Measurements from ENCODE around the gene LRP1B.

LRP1B gene

GRCh38 chr2:142040556-142040955 lies 90.3 kb downstream of the LRP1B start:
- DNase-seq (ENCODE audit: low read depth): no peak

- DNase-seq (ENCODE audit: low read depth): no peak
Observed at GRCh38 chr2:142038826-142039225, 92.0 kb downstream of the LRP1B start.

GRCh38 chr2:142037744-142038143 lies 93.1 kb downstream of the LRP1B start:
- DNase-seq (ENCODE audit: low read depth): no peak

- DNase-seq (ENCODE audit: low read depth): no peak
Observed at GRCh38 chr2:142037066-142037465, 93.8 kb downstream of the LRP1B start.

DNA sequence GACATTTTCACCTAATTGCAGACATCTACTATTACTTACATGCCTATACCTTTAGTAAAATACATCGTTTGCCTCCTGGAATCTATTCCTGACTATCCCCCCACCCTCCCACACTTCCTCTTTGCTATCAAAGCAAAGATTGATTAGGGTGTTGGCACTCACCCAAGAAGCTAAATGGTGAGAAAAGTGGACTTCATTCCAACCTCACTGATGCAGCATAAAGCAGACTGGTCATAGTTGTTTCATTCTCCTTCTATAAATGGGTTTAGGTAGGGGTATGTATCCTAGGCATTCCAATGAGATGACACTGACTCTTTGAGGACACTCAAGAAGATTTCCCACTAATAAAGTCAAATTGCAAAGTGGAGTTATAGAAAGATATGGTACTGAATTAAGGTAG lies 97.4 kb downstream of the LRP1B start:
- DNase-seq (ENCODE audit: low read depth): no peak

DNA sequence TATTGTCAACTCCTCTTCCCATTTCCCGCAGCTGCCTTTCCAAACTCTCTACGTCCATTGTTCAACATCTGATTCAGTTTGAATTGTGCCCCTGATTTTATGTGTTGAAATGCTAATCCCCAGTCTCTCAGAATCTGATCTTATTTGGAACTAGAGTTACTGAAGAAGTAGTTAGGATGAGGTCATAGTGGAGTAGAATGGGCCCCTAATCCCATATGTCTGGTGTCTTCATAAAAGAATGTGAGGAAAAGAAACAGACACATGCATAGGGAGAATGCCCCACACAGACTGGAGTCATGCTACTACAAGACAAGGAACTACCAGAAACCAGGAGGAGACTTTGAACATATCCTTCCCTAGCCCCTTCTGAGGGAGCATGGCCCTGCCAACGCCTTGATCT lies 99.2 kb downstream of the LRP1B start:
- no peak for DNase-seq (ENCODE audit: low read depth)

- DNase-seq (ENCODE audit: low read depth): no peak
Observed at GRCh38 chr2:142030735-142031134, 100.1 kb downstream of the LRP1B start.

GRCh38 chr2:142029974-142030373 lies 100.8 kb downstream of the LRP1B start:
- DNase-seq (ENCODE audit: low read depth): no peak

- no peak for DNase-seq (ENCODE audit: low read depth)
Observed at GRCh38 chr2:142025394-142025793, 105.4 kb downstream of the LRP1B start.

DNA sequence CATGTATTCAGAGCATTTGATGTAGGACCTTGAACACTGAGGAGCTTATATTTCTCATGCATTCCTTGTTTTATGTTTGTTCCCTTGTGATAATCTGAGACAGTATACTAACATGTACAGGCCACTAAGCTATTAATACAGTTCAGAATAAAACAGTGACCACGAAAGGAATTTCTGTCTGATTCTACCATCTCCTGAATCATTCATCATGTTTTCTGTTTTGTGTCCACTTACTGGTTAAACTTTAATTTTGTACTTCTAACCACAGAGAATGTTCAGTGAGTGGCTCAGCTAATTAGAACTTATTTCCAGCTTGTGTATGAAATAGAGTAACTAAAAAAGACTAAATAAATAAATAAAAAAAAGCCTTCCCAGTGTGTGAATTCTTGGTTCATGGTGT lies 110.4 kb downstream of the LRP1B start:
- DNase-seq (ENCODE audit: low read depth): no peak

- no peak for DNase-seq (ENCODE audit: low read depth)
Observed at GRCh38 chr2:142014536-142014935, 116.3 kb downstream of the LRP1B start.

DNA sequence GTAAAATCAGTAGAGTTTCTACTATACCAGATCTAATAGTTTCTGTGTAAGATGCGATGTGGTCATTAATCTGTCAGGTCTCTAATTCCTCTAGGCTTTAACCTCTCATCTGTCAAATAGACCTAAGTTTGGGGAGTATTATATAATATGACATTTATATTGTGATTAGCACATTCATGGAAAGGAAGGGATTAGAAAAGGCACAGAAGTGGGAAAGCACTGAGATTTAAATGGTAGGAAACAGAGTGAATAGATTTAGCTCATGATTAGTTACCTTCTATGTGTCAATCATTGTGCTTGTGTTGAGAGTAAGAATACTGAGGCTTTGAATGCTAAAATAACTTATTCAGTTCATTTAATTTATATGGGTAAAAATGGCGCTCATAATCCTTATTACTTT lies 118.0 kb downstream of the LRP1B start:
- DNase-seq (ENCODE audit: low read depth): no peak

- DNase-seq (ENCODE audit: low read depth): no peak
Observed at GRCh38 chr2:142010477-142011270, 120.1 kb downstream of the LRP1B start.

- DNase-seq (ENCODE audit: low read depth): no peak
Observed at GRCh38 chr2:142008135-142008744, 122.6 kb downstream of the LRP1B start.

DNA sequence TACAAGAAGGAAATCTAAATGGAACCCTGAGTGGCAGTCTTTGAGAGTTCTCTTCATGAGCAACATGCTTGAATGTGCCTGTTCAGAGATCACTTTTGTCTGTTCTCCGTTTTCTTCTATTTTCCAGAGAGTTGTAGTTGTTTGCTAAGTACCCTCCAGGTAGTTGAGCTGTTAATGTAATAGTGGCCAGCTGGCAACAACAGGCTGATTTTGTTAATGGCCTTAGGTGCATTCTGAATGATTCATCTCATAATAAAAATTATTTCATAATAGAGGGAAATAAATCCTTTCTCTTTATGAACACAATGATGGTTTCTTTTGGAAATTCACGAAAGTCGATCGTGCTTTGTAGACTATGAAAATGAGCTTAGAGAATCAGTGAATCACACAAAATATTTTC lies 136.8 kb downstream of the LRP1B start:
- no peak for DNase-seq (ENCODE audit: low read depth)

GRCh38 chr2:141992695-141993094 lies 138.1 kb downstream of the LRP1B start:
- DNase-seq (ENCODE audit: low read depth): no peak

DNA sequence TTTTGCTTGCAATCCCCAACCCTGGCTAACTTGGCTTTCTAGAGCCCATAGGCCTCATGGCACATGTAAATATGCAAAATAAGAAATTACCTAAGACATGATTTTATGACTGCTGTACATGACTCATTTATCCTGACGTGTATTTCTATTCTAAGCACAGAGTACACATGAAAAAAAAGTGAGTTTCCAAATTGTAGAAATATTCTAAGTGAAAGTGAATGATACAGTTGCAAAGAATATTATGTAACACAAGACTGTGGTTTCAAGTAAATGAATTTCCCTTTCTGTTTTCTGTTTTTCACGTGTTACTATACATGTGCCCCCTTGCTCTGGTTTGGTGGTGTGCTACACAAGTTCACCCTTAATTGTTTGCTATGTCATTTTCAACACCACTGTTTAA lies 162.4 kb downstream of the LRP1B start:
- DNase-seq (ENCODE audit: low read depth): no peak

- DNase-seq (ENCODE audit: low read depth): no peak
Observed at GRCh38 chr2:141967980-141968379, 162.8 kb downstream of the LRP1B start.

- DNase-seq (ENCODE audit: low read depth): no peak
Observed at GRCh38 chr2:141967503-141967902, 163.3 kb downstream of the LRP1B start.

- DNase-seq (ENCODE audit: low read depth): no peak
Observed at GRCh38 chr2:141959941-141960340, 170.9 kb downstream of the LRP1B start.

DNA sequence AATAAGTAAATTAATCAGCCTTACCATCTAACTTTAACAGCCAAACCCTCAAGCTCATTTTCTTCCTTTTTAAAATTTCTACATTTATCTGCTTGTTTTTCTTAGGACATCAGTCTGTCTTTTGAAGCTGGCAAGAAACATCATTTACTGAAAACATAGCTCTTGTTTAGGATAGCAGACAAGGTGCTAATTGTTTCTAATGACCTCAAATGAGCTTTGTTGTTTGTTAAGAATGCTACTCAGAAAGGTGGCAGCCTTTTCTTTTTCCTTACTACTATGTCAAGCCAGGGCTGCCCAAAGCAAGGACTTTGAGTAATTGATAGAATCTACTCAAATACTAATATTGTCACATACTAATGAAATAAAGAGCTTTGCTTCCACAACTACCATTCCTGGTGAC lies 171.8 kb downstream of the LRP1B start:
- no peak for DNase-seq (ENCODE audit: low read depth)

DNA sequence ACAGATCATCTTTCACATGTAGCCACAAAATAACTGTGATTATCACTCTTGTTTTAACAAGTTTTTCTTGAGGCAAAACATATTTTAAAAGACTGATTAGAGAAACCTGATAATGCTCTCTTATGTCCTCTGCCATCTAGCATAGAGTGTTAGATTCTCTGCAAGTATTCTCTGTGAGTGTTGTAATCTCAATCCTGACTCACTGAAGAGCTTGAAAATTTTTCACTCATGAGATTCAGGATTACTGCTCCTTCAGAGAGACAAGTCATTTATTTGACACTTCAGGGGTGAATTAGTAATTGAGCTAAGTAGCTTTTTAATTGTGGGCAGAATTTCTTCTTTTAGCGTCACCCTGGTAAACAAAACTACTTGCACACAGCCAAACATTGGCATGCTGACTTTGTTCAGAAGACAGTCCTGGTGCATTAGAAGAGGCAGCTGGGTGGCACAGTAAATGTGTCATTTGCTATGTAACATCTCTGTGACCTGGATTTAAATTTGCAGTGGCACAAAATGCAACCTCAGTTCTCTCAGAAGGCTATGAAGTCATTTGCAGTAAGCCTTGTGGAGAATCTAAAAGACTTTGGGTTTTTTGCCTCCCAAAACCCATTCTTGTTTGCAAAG lies 172.9 kb downstream of the LRP1B start:
- no peak for DNase-seq (ENCODE audit: low read depth)

DNA sequence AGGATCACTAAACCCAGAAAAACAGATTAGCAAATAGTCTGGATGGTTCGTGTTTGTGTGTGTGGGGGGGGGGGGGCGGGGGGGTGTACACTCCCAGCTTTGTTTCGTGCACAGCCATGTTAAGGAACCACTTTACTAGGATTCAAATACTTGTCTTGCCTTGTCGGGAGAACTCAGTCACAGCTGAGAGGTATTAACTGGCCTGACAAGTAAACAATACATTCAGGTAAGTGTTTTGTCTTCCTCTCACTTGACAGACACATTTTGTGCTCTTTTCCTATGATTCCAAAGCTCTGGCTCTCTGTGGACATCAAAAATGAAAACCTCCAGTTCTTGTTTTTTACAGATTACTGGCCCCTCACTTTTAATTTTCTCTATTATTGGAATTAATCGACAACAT lies 173.5 kb downstream of the LRP1B start:
- DNase-seq (ENCODE audit: low read depth): no peak
